ENCODE measurements around the gene TSHR.

TSHR gene

GRCh38 chr14:80958939-80959338, 3.5 kb downstream of the TSHR start:
- Histone ChIP-seq H3K27me3 (replicated peaks; ENCODE audit: control insufficient read depth, insufficient read depth, low read length) (0 out of 2 replicates have a peak, but pooled peaks cover 1% of the 10 kb centered on the region), H3K4me3 (replicated peaks; ENCODE audit: low read depth, low read length) (no peak overlapping the region)
- TF ChIP-seq CTCF (IDR thresholded peaks at IDR 0.05; ENCODE audit: insufficient read depth, low read length, poor library complexity, severe bottlenecking) = no peak

GRCh38 chr14:80959496-80959895, 4.1 kb downstream of the TSHR start:
- Histone ChIP-seq H3K4me3 (replicated peaks; ENCODE audit: low read depth, low read length) (no peak overlapping the region), H3K36me3 (ENCODE audit: control insufficient read depth, insufficient read depth, low read length) (no peaks in the 10 kb centered on the region), H3K27me3 (replicated peaks; ENCODE audit: control insufficient read depth, insufficient read depth, low read length) (peaks cover 1% of the 10 kb centered on the region; the same call in 1 of the 2 replicates)
- no peak for TF ChIP-seq CTCF (IDR thresholded peaks at IDR 0.05; ENCODE audit: insufficient read depth, low read length, poor library complexity, severe bottlenecking)
- DNase-seq (ENCODE audit: extremely low read depth, insufficient read length) = peak; percentile 68

More at GRCh38 chr14:80958939-80959338, 3.5 kb downstream of the TSHR start:
- DNase-seq (ENCODE audit: extremely low read depth, insufficient read length) = no peak
- H3K36me3 ChIP-seq (ENCODE audit: control insufficient read depth, insufficient read depth, low read length) = no peaks in the 10 kb centered on the region

DNA sequence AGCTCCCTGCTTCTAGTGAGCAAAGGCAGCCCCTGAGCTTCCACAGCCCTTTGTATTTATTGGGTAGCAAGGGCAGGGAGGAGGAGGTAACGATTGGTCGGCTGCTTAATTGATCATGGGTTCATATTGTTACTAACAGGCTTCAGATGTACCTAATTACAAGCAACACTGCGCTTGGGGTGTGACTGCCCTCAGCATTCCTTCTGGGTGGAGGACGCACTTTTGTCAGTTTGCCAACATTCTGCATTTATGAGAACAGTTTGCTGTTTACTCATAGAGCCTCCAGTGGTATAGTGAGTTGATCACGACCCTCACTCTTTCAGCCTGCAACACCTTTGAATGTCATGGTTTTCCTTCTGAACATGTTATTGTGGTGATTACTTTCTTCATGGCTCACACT, 9.6 kb downstream of the TSHR start:
- no peaks in the 10 kb centered on the region; the same call in none of the 2 replicates for H3K27me3 ChIP-seq (replicated peaks; ENCODE audit: control insufficient read depth, insufficient read depth, low read length)
- no peak for DNase-seq (ENCODE audit: extremely low read depth, insufficient read length)
- no peaks in the 10 kb centered on the region for H3K36me3 ChIP-seq (ENCODE audit: control insufficient read depth, insufficient read depth, low read length)
- H3K4me3 ChIP-seq (replicated peaks; ENCODE audit: low read depth, low read length) = no peak overlapping the region
- no peak for TF ChIP-seq CTCF (IDR thresholded peaks at IDR 0.05; ENCODE audit: insufficient read depth, low read length, poor library complexity, severe bottlenecking)

GRCh38 chr14:80973931-80974641, 18.7 kb downstream of the TSHR start:
- no peak overlapping the region for H3K4me3 ChIP-seq (replicated peaks; ENCODE audit: low read depth, low read length)
- DNase-seq (ENCODE audit: extremely low read depth, insufficient read length) = no peak
- no peaks in the 10 kb centered on the region for H3K36me3 ChIP-seq (ENCODE audit: control insufficient read depth, insufficient read depth, low read length)
- no peaks in the 10 kb centered on the region; the same call in 1 of the 2 replicates for H3K27me3 ChIP-seq (replicated peaks; ENCODE audit: control insufficient read depth, insufficient read depth, low read length)
- TF ChIP-seq CTCF (IDR thresholded peaks at IDR 0.05; ENCODE audit: insufficient read depth, low read length, poor library complexity, severe bottlenecking) = no peak

- Histone ChIP-seq H3K36me3 (ENCODE audit: control insufficient read depth, insufficient read depth, low read length) (no peaks in the 10 kb centered on the region), H3K27me3 (replicated peaks; ENCODE audit: control insufficient read depth, insufficient read depth, low read length) (no peaks in the 10 kb centered on the region; the same call in 1 of the 2 replicates), H3K4me3 (replicated peaks; ENCODE audit: low read depth, low read length) (no peak overlapping the region)
- no peak for TF ChIP-seq CTCF (IDR thresholded peaks at IDR 0.05; ENCODE audit: insufficient read depth, low read length, poor library complexity, severe bottlenecking)
- DNase-seq (ENCODE audit: extremely low read depth, insufficient read length) = no peak
These were observed 19.3 kb downstream of the TSHR start for GRCh38 chr14:80974679-80975078.
